GM23338 (cell line): ENCODE measurements around the gene DCP2. TPM values are rescaled to one million over a fixed set of nuclear protein-coding genes. Genes with fewer than 3 reads are reported as not detected.

Source experiments
- ATAC-seq: fragments of 200-7000 bp; cut with Tn5 transposase; 3 replicates; pipeline ENCODE4 v1.9.1; 2020
- DNase-seq: peaks from one replicate; pipeline ENCODE4 v3.0.0-alpha.2; 2015; ENCODE audit warnings: low spot score
- H2AFZ ChIP-seq: fragments of 200-600 bp; sonication (generic); 2 replicates; pipeline ENCODE4 v1.8.0; 2016; ENCODE audit warnings: antibody characterized with exemption, mild to moderate bottlenecking, moderate library complexity
- H3F3A ChIP-seq: fragments of 200-600 bp; sonication (generic); replicated peaks from 2 replicates; pipeline ENCODE4 v1.8.0; 2017; ENCODE audit warnings: antibody characterized with exemption, mixed run types, low read depth
- H3K27ac ChIP-seq: fragments of 200-600 bp; sonication (generic); 2 replicates; pipeline ENCODE4 v1.6.1; 2016; ENCODE audit warnings: low read depth
- H3K27me3 ChIP-seq: fragments of 200-600 bp; sonication (generic); 2 replicates; pipeline ENCODE4 v1.8.0; 2016; ENCODE audit warnings: mild to moderate bottlenecking, mixed run types, moderate library complexity; ENCODE audit not compliant: insufficient read depth
- H3K36me3 ChIP-seq: fragments of 200-600 bp; sonication (generic); 2 replicates; pipeline ENCODE4 v1.8.0; 2016; ENCODE audit warnings: mild to moderate bottlenecking; ENCODE audit not compliant: insufficient read depth
- H3K4me1 ChIP-seq: fragments of 200-600 bp; sonication (generic); 2 replicates; pipeline ENCODE4 v1.8.0; 2016; ENCODE audit warnings: mild to moderate bottlenecking, moderate library complexity; ENCODE audit not compliant: insufficient read depth
- H3K4me2 ChIP-seq: fragments of 200-600 bp; sonication (generic); 2 replicates; pipeline ENCODE4 v1.7.1; 2017; ENCODE audit warnings: mixed run types
- H3K4me3 ChIP-seq: fragments of 200-600 bp; sonication (generic); 2 replicates; pipeline ENCODE4 v1.6.1; 2016; ENCODE audit warnings: mixed run types
- H3K79me2 ChIP-seq: fragments of 200-600 bp; sonication (generic); replicated peaks from 2 replicates; pipeline ENCODE4 v1.8.0; 2017; ENCODE audit warnings: mild to moderate bottlenecking; ENCODE audit not compliant: insufficient read depth
- H3K9me2 ChIP-seq: fragments of 200-600 bp; sonication (generic); 2 replicates; pipeline ENCODE4 v1.8.0; 2017; ENCODE audit not compliant: insufficient read depth
- H4K20me1 ChIP-seq: fragments of 200-600 bp; sonication (generic); replicated peaks from 2 replicates; pipeline ENCODE4 v1.8.0; 2017; ENCODE audit warnings: mild to moderate bottlenecking; ENCODE audit not compliant: insufficient read depth
- H3K27ac Mint-ChIP-seq: 2 replicates; pipeline ENCODE4 v1.8.0; 2020; ENCODE audit warnings: inconsistent platforms, mild to moderate bottlenecking, moderate library complexity, mixed read lengths
- H3K27me3 Mint-ChIP-seq: 3 replicates; pipeline ENCODE4 v1.8.0; 2022; ENCODE audit warnings: low read depth, mild to moderate bottlenecking, moderate library complexity, mixed read lengths, inconsistent platforms; ENCODE audit not compliant: insufficient read depth, poor library complexity
- H3K36me3 Mint-ChIP-seq: 3 replicates; pipeline ENCODE4 v1.8.0; 2021; ENCODE audit warnings: low read depth, mild to moderate bottlenecking, inconsistent platforms, moderate library complexity, mixed read lengths
- H3K4me1 Mint-ChIP-seq: 3 replicates; pipeline ENCODE4 v1.8.0; 2020; ENCODE audit warnings: mild to moderate bottlenecking, inconsistent platforms, mixed read lengths
- H3K4me3 Mint-ChIP-seq: 3 replicates; pipeline ENCODE4 v1.8.0; 2021; ENCODE audit warnings: moderate library complexity, mild to moderate bottlenecking, inconsistent platforms, mixed read lengths
- H3K9me3 Mint-ChIP-seq: 3 replicates; pipeline ENCODE4 v1.8.0; 2020; ENCODE audit warnings: moderate library complexity, mild to moderate bottlenecking, inconsistent platforms, mixed read lengths
- CREB1 ChIP-seq: fragments of 250-450 bp; sonication (Bioruptor Pico); IDR thresholded peaks from 2 replicates; pipeline ENCODE4 v1.5.0; 2020; ENCODE audit warnings: low read depth, mild to moderate bottlenecking, moderate library complexity
- EZH2 ChIP-seq: fragments of 200-600 bp; sonication (generic); IDR thresholded peaks from one replicate; pipeline ENCODE4 v1.8.0; 2017; ENCODE audit warnings: antibody characterized with exemption, mild to moderate bottlenecking, low read depth; ENCODE audit not compliant: unreplicated experiment
- EZH2phosphoT487 ChIP-seq: fragments of 200-600 bp; sonication (generic); IDR thresholded peaks from one replicate; pipeline ENCODE4 v1.8.1; 2018; ENCODE audit warnings: antibody characterized with exemption; ENCODE audit not compliant: unreplicated experiment
- NANOG ChIP-seq: IDR thresholded peaks from 2 replicates; pipeline ENCODE4 v1.6.1; 2016; ENCODE audit warnings: antibody characterized with exemption, borderline replicate concordance
- POLR2AphosphoS5 ChIP-seq: IDR thresholded peaks from 2 replicates; pipeline ENCODE4 v1.6.1; 2016; ENCODE audit warnings: antibody characterized with exemption, low read depth
- ZNF114 ChIP-seq: fragments of 250-450 bp; sonication (Bioruptor Pico); IDR thresholded peaks from 2 replicates; pipeline ENCODE4 v1.5.0; 2020; ENCODE audit warnings: mild to moderate bottlenecking, moderate library complexity
- ZNF331 ChIP-seq: fragments of 250-450 bp; sonication (Bioruptor Pico); IDR thresholded peaks from 2 replicates; pipeline ENCODE4 v1.5.0; 2020; ENCODE audit warnings: low read depth, mild to moderate bottlenecking, moderate library complexity
- polyA plus RNA-seq: library from polyadenylated mRNA; unstranded; fragments of >200 nt; fragmentation: Nextera tagmentation; extraction: Ambion mirVana; gene quantifications from 2 replicates; pipeline ENCODE4 v1.2.1, GENCODE V29; 2016
- total RNA-seq: library from RNA; depleted of rRNA; stranded (reverse); fragments of >200 nt; shearing (Covaris generic); gene quantifications from 2 replicates; pipeline ENCODE4 v1.2.3, GENCODE V29; 2014
- TF ChIP-seq, protein P1 (sequence below): IDR thresholded peaks from 2 replicates; pipeline ENCODE4 v1.6.1; 2016; ENCODE audit warnings: antibody characterized with exemption

Gene DCP2
- total and polyA plus RNA-seq, 2 experiments from 2014 or later, result 96.6 to 165 TPM

DNA sequence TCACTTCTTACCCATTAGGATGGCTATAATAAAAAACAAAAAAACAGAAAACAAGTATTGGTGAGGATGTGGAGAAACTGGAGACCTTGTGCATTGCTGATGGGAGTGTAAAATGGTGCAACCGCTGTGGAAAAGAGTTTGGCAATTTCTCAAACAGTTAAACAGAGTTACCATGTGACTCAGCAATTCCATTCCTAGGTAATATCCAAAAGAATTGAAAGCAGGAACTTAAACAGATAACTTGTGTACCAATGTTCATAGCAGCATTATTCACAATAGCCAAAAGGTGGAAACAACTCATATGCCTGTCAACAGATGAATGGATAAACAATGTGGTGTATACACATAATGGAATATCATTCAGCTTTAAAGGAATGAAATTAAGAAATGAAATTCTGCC is 28.9 kb downstream of the DCP2 start:
- no peaks in the 10 kb centered on the region for H3K27me3 Mint-ChIP-seq
- H3K4me2 ChIP-seq, result no peak overlapping the region
- no peaks in the 10 kb centered on the region for H3F3A ChIP-seq
- no peak for TF ChIP-seq ZNF114 (CRISPR knock-in tag)
- TF ChIP-seq EZH2phosphoT487, result no peak
- no peak for TF ChIP-seq EZH2
- no peak for TF ChIP-seq NANOG
- no peaks in the 10 kb centered on the region for H3K9me2 ChIP-seq
- peak overlapping the region; percentile 14 for H3K27ac Mint-ChIP-seq
- H3K36me3 ChIP-seq, result peaks cover 51% of the 10 kb centered on the region
- no peaks in the 10 kb centered on the region for H3K4me1 Mint-ChIP-seq
- H3K4me3 ChIP-seq, result no peak overlapping the region
- no peak overlapping the region for H2AFZ ChIP-seq
- no peaks in the 10 kb centered on the region; the same call in 1 of the 2 replicates for H4K20me1 ChIP-seq
- peaks cover 4% of the 10 kb centered on the region for H3K79me2 ChIP-seq
- H3K4me3 Mint-ChIP-seq, result no peak overlapping the region
- H3K4me1 ChIP-seq, result no peaks in the 10 kb centered on the region
- peaks cover 70% of the 10 kb centered on the region for H3K36me3 Mint-ChIP-seq
- ATAC-seq (no peak), DNase-seq (no peak)
- H3K27me3 ChIP-seq, result no peaks in the 10 kb centered on the region
- no peaks in the 10 kb centered on the region for H3K9me3 Mint-ChIP-seq
- no peak overlapping the region for H3K27ac ChIP-seq

DNA sequence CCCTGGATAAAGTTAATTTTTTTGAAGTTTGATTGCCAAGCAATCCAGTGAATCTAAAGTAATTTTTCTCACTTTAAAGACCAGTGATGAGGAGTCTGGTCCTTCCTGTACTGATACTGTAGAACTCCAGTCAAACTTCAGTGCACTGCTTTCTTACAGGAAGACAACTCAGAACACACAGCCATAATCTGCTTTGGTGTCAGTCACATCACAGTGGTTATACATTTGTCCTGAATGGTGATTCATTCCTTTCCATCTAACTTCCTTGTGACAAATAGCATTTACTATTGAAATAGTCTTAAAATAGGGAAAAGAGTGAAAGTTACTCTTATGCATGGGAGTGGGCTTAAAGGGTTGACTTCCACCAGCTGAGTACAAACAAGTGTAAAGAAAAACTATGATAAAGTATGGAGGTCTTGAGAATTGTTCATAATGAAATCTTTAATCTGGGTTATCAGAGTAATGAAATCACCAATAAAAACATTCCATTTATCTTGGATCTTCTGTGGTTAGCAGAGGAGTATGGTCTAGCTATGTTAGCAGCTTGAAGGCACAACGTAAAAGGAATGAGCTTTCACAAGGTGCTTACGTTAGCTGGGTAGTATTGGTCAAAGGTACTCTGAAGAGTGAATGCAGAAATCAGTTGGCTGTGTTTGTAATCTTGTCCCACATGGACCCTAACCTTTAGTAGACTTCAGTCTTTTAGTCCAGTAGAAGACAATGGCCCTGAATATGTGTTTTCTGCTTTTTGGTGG is 41.5 kb downstream of the DCP2 start:
- Histone ChIP-seq H3K27ac (no peak overlapping the region), H4K20me1 (peaks cover 16% of the 10 kb centered on the region), H3K4me1 (peaks cover 8% of the 10 kb centered on the region; the same call in 1 of the 2 replicates), H3K4me3 (no peak overlapping the region), H3K79me2 (peaks cover 13% of the 10 kb centered on the region; the same call in 1 of the 2 replicates), H3F3A (no peaks in the 10 kb centered on the region), H3K27me3 (no peaks in the 10 kb centered on the region), H3K36me3 (peaks cover 14% of the 10 kb centered on the region; the same call in 1 of the 2 replicates), H3K9me2 (no peaks in the 10 kb centered on the region), H3K4me2 (no peak overlapping the region), H2AFZ (no peak overlapping the region)
- DNase-seq, result no peak
- TF ChIP-seq ZNF114 (CRISPR knock-in tag) (no peak), NANOG (no peak), CREB1 (CRISPR knock-in tag) (no peak), EZH2phosphoT487 (no peak), POLR2AphosphoS5 (no peak), ZNF331 (CRISPR knock-in tag) (no peak)
- TF ChIP-seq, protein P1, sequence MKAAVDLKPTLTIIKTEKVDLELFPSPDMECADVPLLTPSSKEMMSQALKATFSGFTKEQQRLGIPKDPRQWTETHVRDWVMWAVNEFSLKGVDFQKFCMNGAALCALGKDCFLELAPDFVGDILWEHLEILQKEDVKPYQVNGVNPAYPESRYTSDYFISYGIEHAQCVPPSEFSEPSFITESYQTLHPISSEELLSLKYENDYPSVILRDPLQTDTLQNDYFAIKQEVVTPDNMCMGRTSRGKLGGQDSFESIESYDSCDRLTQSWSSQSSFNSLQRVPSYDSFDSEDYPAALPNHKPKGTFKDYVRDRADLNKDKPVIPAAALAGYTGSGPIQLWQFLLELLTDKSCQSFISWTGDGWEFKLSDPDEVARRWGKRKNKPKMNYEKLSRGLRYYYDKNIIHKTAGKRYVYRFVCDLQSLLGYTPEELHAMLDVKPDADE, result no peak
- Mint-ChIP-seq H3K9me3 (no peaks in the 10 kb centered on the region), H3K4me1 (peaks cover 7% of the 10 kb centered on the region; the same call in 2 of the 3 replicates), H3K27me3 (no peaks in the 10 kb centered on the region), H3K4me3 (no peak overlapping the region), H3K36me3 (peaks cover 23% of the 10 kb centered on the region; the same call in 2 of the 3 replicates), H3K27ac (no peak overlapping the region)
- no peak for ATAC-seq
